SK-N-SH treated with all-trans-retinoic acid at 6 μM for 48 hours (cell line): ENCODE measurements around the gene TAPBP.
A peak's percentile ranks its signal among the peaks of the same experiment; 100 is the strongest.
"Not testable (repeated sequence)": the region's sequence is repeated elsewhere in the genome, so short reads cannot be mapped to it uniquely, and the experiment has no call there.

Experiments
- ATAC-seq: fragments of 200-7000 bp; cut with Tn5 transposase; 3 replicates; pipeline ENCODE4 v1.9.1; 2020; ENCODE audit warnings: mild to moderate bottlenecking, moderate library complexity
- ARNTL ChIP-seq: fragments of 450-650 bp; formaldehyde crosslinking; IDR thresholded peaks from 2 replicates; pipeline ENCODE4 v1.5.0; 2020; ENCODE audit warnings: low read depth, mild to moderate bottlenecking, moderate library complexity, borderline replicate concordance
- CREB5 ChIP-seq: fragments of 250-450 bp; sonication (Bioruptor Pico); IDR thresholded peaks from 2 replicates; pipeline ENCODE4 v1.5.1; 2020; ENCODE audit warnings: low read depth, mild to moderate bottlenecking, moderate library complexity
- CSDC2 ChIP-seq: fragments of 250-450 bp; sonication (Bioruptor Pico); IDR thresholded peaks from 2 replicates; pipeline ENCODE4 v1.5.0; 2020; ENCODE audit warnings: mild to moderate bottlenecking, moderate library complexity
- CSRNP3 ChIP-seq: fragments of 250-450 bp; sonication (Bioruptor Pico); IDR thresholded peaks from 2 replicates; pipeline ENCODE4 v1.5.1; 2021; ENCODE audit warnings: mild to moderate bottlenecking, moderate library complexity
- ESRRG ChIP-seq: fragments of 250-450 bp; sonication (Bioruptor Pico); IDR thresholded peaks from 2 replicates; pipeline ENCODE4 v1.6.1; 2021; ENCODE audit warnings: mild to moderate bottlenecking
- GLIS3 ChIP-seq: fragments of 250-450 bp; sonication (Bioruptor Pico); IDR thresholded peaks from 2 replicates; pipeline ENCODE4 v1.5.0; 2020; ENCODE audit warnings: mild to moderate bottlenecking, moderate library complexity
- OSR1 ChIP-seq: fragments of 250-450 bp; sonication (Bioruptor Pico); IDR thresholded peaks from 2 replicates; pipeline ENCODE4 v1.8.0; 2022; ENCODE audit warnings: moderate library complexity, mild to moderate bottlenecking, inconsistent platforms
- POU6F1 ChIP-seq: fragments of 250-450 bp; sonication (Bioruptor Pico); IDR thresholded peaks from 2 replicates; pipeline ENCODE4 v1.8.0; 2021; ENCODE audit warnings: low read depth, mild to moderate bottlenecking, moderate library complexity, borderline replicate concordance
- SNAI2 ChIP-seq: fragments of 250-450 bp; sonication (Bioruptor Pico); IDR thresholded peaks from 2 replicates; pipeline ENCODE4 v1.5.0; 2020; ENCODE audit warnings: mild to moderate bottlenecking, moderate library complexity
- TCF4 ChIP-seq: fragments of 250-450 bp; sonication (Bioruptor Pico); IDR thresholded peaks from 2 replicates; pipeline ENCODE4 v1.8.0; 2021; ENCODE audit warnings: mild to moderate bottlenecking, moderate library complexity, borderline replicate concordance
- TSHZ2 ChIP-seq: fragments of 250-450 bp; sonication (Bioruptor Pico); IDR thresholded peaks from 2 replicates; pipeline ENCODE4 v1.5.0; 2020; ENCODE audit warnings: mild to moderate bottlenecking, moderate library complexity
- ZC3H10 ChIP-seq: fragments of 250-450 bp; sonication (Bioruptor Pico); IDR thresholded peaks from 2 replicates; pipeline ENCODE4 v1.5.1; 2021; ENCODE audit warnings: mild to moderate bottlenecking, moderate library complexity
- ZNF565 ChIP-seq: fragments of 450-650 bp; formaldehyde crosslinking; conservative IDR thresholded peaks from 2 replicates; pipeline ENCODE4 v1.5.0; 2020; ENCODE audit warnings: low read depth, mild to moderate bottlenecking, moderate library complexity
- ZNF70 ChIP-seq: fragments of 450-650 bp; formaldehyde crosslinking; IDR thresholded peaks from 2 replicates; pipeline ENCODE4 v1.5.0; 2020; ENCODE audit warnings: mild to moderate bottlenecking, moderate library complexity
- ZNF8 ChIP-seq: fragments of 450-650 bp; formaldehyde crosslinking; IDR thresholded peaks from 2 replicates; pipeline ENCODE4 v1.5.0; 2020; ENCODE audit warnings: mild to moderate bottlenecking, moderate library complexity

Gene TAPBP

GRCh38 chr6:33272275-33273128, 41.4 kb downstream of the TAPBP start (continued):
- TF ChIP-seq ZC3H10 (CRISPR knock-in tag): no peak
- no peak for TF ChIP-seq TSHZ2 (CRISPR knock-in tag)
- no peak for TF ChIP-seq ZNF70 (CRISPR knock-in tag)

GRCh38 chr6:33271468-33272274, 42.2 kb downstream of the TAPBP start, which contains the start of the genes RPS18 and VPS52:
Gene RPS18 (plus strand): TSS chr6:33272075. CDS start chr6:33272120, 45 bp downstream.
Gene VPS52 (minus strand): TSS chr6:33271876. CDS start chr6:33271675, 201 bp downstream.
- peak; percentile 83 for ATAC-seq
- TF ChIP-seq ZNF70 (CRISPR knock-in tag): peak; percentile 76
- TF ChIP-seq TSHZ2 (CRISPR knock-in tag): peak; percentile 54; the same call in 1 of the 2 replicates
- TF ChIP-seq GLIS3 (CRISPR knock-in tag): peak; percentile 57; the same call in 1 of the 2 replicates
- no peak for TF ChIP-seq OSR1 (CRISPR knock-in tag)
- TF ChIP-seq CSDC2: 0 out of 2 replicates have a peak, but pooled peaks have one; percentile 22
- TF ChIP-seq ZNF565 (CRISPR knock-in tag): no peak
- TF ChIP-seq POU6F1: peak; percentile 12; the same call in 1 of the 2 replicates

- ATAC-seq: peak; percentile 11
- 0 out of 2 replicates have a peak, but pooled peaks have one; percentile 21 for TF ChIP-seq GLIS3 (CRISPR knock-in tag)
- no peak for TF ChIP-seq CREB5 (CRISPR knock-in tag)
Measured at GRCh38 chr6:33271117-33271467, 42.8 kb downstream of the TAPBP start.

GRCh38 chr6:33264015-33264414, 49.9 kb downstream of the TAPBP start:
- TF ChIP-seq ZNF8 (no peak), POU6F1 (no peak), TCF4 (CRISPR knock-in tag) (no peak), CSRNP3 (CRISPR knock-in tag) (no peak), ZNF70 (CRISPR knock-in tag) (no peak), OSR1 (CRISPR knock-in tag) (no peak), ZNF565 (CRISPR knock-in tag) (no peak), ESRRG (CRISPR knock-in tag) (no peak), ARNTL (CRISPR knock-in tag) (no peak), GLIS3 (CRISPR knock-in tag) (no peak), SNAI2 (no peak)
- no peak for ATAC-seq

- not testable (repeated sequence) for ATAC-seq
Measured at GRCh38 chr6:33262490-33262889, 51.4 kb downstream of the TAPBP start.
